Activated naive CD4-positive, alpha-beta T cell treated with anti-CD3 and anti-CD28 coated beads, Interleukin-2, amount 10 ng/mL, durations not matched to agents 7 days and 5 days (primary cell): ENCODE measurements around the gene RBBP5.
A peak's percentile ranks its signal among the peaks of the same experiment; 100 is the strongest.
"Not testable (repeated sequence)": the region's sequence is repeated elsewhere in the genome, so short reads cannot be mapped to it uniquely, and the experiment has no call there.

ENCODE experiments used
- CTCF ChIA-PET: fragments of 350-600 bp; sonication (Branson Sonifier 250); formaldehyde crosslinking; loops from one replicate; lab custom pipeline; 2021; ENCODE audit warnings: antibody characterized with exemption; lab: Charles Lee
- DNase-seq: peaks from one replicate; pipeline ENCODE4 v3.0.0-alpha.2; 2020
- H3K27ac Mint-ChIP-seq: one replicate; pipeline ENCODE4 v1.8.0; 2021; ENCODE audit warnings: mild to moderate bottlenecking, moderate library complexity, mixed read lengths
- H3K27me3 Mint-ChIP-seq: one replicate; pipeline ENCODE4 v1.8.0; 2021; ENCODE audit warnings: mild to moderate bottlenecking, mixed read lengths
- H3K36me3 Mint-ChIP-seq: one replicate; pipeline ENCODE4 v1.8.0; 2021; ENCODE audit warnings: mixed read lengths
- H3K4me1 Mint-ChIP-seq: one replicate; pipeline ENCODE4 v1.8.0; 2021; ENCODE audit warnings: mixed read lengths
- H3K4me3 Mint-ChIP-seq: one replicate; pipeline ENCODE4 v1.8.0; 2021; ENCODE audit warnings: mild to moderate bottlenecking, moderate library complexity, mixed read lengths
- H3K9me3 Mint-ChIP-seq: one replicate; pipeline ENCODE4 v1.8.0; 2021; ENCODE audit warnings: mixed read lengths

RBBP5 gene, protein sequence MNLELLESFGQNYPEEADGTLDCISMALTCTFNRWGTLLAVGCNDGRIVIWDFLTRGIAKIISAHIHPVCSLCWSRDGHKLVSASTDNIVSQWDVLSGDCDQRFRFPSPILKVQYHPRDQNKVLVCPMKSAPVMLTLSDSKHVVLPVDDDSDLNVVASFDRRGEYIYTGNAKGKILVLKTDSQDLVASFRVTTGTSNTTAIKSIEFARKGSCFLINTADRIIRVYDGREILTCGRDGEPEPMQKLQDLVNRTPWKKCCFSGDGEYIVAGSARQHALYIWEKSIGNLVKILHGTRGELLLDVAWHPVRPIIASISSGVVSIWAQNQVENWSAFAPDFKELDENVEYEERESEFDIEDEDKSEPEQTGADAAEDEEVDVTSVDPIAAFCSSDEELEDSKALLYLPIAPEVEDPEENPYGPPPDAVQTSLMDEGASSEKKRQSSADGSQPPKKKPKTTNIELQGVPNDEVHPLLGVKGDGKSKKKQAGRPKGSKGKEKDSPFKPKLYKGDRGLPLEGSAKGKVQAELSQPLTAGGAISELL

DNA sequence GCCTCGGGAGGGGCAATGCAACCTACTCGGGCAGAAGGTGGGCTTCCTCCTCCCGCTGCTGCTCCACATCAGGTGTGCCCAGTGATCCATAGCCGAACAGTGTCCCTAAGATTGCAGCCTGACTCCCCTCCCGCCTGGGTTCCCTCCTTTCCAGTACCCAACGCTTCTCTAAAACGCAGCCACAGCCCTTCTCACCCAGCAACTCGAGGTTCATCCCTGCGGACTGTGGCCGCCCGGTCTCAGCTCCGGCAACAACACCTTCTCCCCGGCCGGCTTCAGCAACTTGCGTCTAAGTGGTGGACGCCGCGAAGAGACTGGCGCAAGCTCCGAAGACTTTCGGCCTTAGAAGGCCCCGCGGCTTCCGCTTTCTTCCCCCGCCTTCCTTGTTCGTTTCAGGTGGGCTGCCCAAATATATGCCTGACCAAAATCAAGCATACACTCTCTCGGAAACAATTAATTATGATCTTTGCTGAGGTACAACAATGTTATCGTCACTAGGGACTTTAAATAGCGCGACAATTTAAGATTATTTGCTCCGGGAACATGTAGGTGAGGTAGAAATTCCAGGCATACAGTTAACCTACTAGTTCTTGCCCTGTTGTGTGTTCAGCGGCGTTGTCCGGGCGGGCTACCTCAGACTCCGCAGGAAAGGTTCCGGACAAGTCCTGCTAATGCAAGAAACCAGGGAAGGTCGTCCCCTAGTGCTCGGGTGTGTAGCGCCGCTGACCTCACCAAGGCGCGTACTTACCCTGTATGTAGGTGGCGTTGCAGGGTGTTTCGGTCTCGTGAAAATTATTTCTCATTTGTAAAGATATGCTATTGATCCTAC lies at the start of gene RBBP5:
Gene RBBP5, minus strand, starts transcription at position 319 of the 829 bp plus-strand sequence. Its CDS starts 105 bp downstream, at position 214.
- Mint-ChIP-seq H3K27me3 (no peaks in the 10 kb centered on the region), H3K4me3 (peak within 1 kb of the TSS; percentile 90), H3K36me3 (peaks cover 10% of the 10 kb centered on the region), H3K4me1 (peaks cover 39% of the 10 kb centered on the region), H3K27ac (peak within 1 kb of the TSS; percentile 97), H3K9me3 (no peaks in the 10 kb centered on the region)
- DNase-seq: peak; percentile 95
- CTCF ChIA-PET: interaction anchor here (0.8 to 2.0 kb wide), 9 partner anchors 10 to 319 kb away, joined by 3 to 9 read pairs (median 5); partner anchors contain the start of gene TMCC2

DNA sequence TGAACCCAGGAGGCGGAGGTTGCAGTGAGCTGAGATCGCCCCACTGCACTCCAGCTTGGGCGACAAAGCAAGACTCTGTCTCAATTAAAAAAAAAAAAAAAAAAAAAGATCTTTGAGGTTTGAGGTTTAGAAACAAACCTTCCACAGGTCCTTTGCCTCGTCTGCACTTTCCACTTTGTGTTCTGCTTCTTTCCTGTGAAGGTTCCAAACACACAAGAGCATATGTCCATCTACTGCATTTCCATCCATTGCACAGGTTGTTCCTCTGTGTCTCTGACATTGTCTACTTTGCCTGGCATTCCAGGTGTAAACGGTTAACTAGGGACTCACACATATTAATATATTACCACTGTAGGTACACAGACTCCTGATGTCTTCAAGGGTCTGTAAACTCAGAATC lies 49.6 kb upstream of the RBBP5 start:
- Mint-ChIP-seq H3K4me3 (no peak overlapping the region), H3K9me3 (no peaks in the 10 kb centered on the region), H3K36me3 (peaks cover 31% of the 10 kb centered on the region), H3K4me1 (peaks cover 29% of the 10 kb centered on the region), H3K27me3 (no peaks in the 10 kb centered on the region), H3K27ac (no peak overlapping the region)
- peak; percentile 22 for DNase-seq
- CTCF ChIA-PET: interaction anchor here (0.6 kb wide), 1 partner anchor 89 kb away, joined by 3 read pairs; no protein-coding TSS in a partner anchor

DNA sequence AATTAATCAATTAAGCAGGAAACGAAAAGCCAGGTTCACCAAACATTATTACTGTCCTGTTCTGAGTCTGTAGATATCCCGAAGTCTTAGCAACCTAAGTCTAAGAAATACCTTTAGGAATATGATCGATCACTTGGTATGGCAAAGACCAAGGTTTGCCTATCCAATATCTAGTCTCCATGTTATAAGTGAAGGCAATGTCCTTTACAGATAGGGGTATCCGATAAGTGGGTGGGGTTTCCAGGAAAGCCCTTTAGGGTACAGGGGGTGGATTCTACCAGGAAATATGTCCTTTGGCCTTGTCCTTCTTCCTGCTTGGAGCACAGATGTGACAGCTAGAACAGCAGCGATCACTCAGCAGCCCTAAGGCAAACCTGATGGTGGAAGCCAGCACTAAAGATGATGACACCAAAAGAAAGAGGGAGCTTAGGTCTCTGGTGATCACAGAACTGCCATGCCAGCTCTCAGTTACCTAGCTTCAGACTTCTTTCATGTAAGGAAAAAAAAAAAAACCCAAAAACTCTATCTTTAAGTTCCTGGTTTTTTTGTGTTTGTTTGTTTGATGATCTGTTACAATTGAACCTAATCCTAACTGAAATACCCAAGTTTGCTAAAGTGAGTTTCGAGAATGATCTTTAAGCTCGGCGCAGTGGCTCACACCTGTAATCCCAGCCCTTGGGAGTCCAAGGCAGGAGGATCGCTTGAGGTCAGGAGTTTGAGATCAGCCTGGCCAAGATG lies 48.9 kb upstream of the RBBP5 start:
- Mint-ChIP-seq H3K9me3 (no peaks in the 10 kb centered on the region), H3K27ac (no peak overlapping the region), H3K36me3 (peaks cover 32% of the 10 kb centered on the region), H3K4me1 (peaks cover 29% of the 10 kb centered on the region), H3K27me3 (no peaks in the 10 kb centered on the region), H3K4me3 (no peak overlapping the region)
- DNase-seq: no peak
- CTCF ChIA-PET: interaction anchor here (0.6 kb wide), 1 partner anchor 90 kb away, joined by 3 read pairs; no protein-coding TSS in a partner anchor

DNA sequence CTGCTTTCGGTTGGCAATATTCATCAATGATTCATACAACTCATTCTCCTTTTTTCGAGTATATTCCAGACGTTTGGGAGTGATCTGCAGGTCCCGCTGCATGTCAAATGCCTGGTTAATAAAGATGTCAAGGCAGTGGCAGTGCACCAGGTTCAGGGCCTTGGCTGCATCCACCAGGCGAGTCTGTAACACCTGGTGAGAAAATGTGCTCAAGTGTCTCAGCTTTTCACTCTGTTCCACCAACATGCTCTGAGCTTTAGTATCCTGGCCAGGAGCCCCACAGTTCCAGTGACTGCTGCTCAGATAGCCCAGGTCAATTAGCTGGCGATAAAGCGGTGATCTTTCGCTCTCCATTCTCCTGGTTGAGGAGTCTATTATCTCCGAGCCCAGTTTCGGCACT lies 47.5 kb upstream of the RBBP5 start:
- Mint-ChIP-seq H3K9me3 (no peaks in the 10 kb centered on the region), H3K36me3 (peaks cover 38% of the 10 kb centered on the region), H3K4me3 (no peak overlapping the region), H3K27me3 (no peaks in the 10 kb centered on the region), H3K27ac (no peak overlapping the region), H3K4me1 (peaks cover 29% of the 10 kb centered on the region)
- CTCF ChIA-PET: no interaction called here
- no peak for DNase-seq

DNA sequence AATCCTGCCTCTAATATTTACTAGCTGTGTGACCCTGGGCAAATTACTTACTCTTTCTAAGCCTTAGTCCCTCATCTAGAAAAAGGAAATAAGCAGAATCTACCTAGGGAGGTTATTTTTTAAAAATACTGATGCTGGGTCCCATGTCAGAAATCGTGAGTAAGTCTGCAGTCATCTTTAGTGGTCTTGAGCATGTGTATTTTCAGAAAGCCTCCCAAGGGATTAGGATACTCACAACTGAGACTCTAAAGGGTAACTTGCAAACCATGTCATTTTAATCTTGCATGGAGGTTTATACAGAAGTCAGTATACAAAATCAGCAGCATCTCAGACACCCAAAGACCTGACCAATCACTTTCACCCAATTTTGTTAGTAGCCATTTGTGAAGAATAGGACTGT lies 46.5 kb upstream of the RBBP5 start:
- Mint-ChIP-seq H3K27me3 (no peaks in the 10 kb centered on the region), H3K9me3 (no peaks in the 10 kb centered on the region), H3K4me3 (no peak overlapping the region), H3K4me1 (peaks cover 33% of the 10 kb centered on the region), H3K36me3 (peaks cover 46% of the 10 kb centered on the region), H3K27ac (no peak overlapping the region)
- DNase-seq: no peak
- CTCF ChIA-PET: no interaction called here

DNA sequence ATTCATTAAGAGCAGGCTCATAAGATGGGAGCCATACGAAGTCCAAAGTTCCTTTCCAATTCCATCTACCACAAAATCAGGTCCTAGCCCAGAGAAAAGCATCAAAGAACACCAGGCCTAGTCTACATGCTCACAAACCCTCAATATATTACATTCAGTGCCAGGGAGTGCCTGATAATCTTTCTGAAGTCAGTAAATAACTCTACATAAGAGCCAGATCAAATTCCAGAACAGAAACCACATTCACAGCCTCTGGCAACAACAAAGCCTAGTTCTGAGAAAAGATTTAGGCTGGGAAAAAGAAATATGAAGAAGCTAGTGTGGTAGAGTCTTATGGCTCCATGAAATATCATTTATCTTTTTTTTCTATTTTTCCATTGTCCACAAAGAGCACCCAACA lies 40.5 kb upstream of the RBBP5 start:
- DNase-seq: no peak
- H3K4me3 Mint-ChIP-seq: no peak overlapping the region
- H3K27me3 Mint-ChIP-seq: no peaks in the 10 kb centered on the region
- peaks cover 14% of the 10 kb centered on the region for H3K4me1 Mint-ChIP-seq
- CTCF ChIA-PET: no interaction called here
- no peaks in the 10 kb centered on the region for H3K9me3 Mint-ChIP-seq
- peaks cover 61% of the 10 kb centered on the region for H3K36me3 Mint-ChIP-seq
- H3K27ac Mint-ChIP-seq: no peak overlapping the region

DNA sequence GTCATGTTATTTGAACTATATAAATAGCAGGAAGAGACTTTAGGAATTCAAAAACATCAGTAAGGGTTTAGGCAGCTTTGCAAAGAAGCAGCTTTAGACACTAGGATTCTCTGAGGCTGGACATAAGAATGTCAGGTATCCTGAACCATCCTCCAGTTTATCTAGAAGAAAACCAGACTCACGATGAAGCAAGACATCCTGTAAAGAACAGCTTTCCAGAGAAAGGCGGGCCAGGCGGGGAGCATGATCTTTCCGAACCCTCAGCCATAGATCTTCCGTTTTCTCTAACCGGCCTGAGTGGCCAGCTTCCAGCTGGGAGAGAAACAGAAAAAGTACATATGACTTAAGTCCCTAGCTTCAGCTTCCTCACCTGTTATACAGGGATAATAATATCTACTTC lies 39.3 kb upstream of the RBBP5 start:
- peaks cover 12% of the 10 kb centered on the region for H3K9me3 Mint-ChIP-seq
- H3K27ac Mint-ChIP-seq: no peak overlapping the region
- H3K36me3 Mint-ChIP-seq: peaks cover 68% of the 10 kb centered on the region
- H3K4me1 Mint-ChIP-seq: peaks cover 14% of the 10 kb centered on the region
- no peak for DNase-seq
- H3K4me3 Mint-ChIP-seq: no peak overlapping the region
- CTCF ChIA-PET: interaction anchor here (0.9 kb wide), 1 partner anchor 10 kb away, joined by 3 read pairs; no protein-coding TSS in a partner anchor
- no peaks in the 10 kb centered on the region for H3K27me3 Mint-ChIP-seq

DNA sequence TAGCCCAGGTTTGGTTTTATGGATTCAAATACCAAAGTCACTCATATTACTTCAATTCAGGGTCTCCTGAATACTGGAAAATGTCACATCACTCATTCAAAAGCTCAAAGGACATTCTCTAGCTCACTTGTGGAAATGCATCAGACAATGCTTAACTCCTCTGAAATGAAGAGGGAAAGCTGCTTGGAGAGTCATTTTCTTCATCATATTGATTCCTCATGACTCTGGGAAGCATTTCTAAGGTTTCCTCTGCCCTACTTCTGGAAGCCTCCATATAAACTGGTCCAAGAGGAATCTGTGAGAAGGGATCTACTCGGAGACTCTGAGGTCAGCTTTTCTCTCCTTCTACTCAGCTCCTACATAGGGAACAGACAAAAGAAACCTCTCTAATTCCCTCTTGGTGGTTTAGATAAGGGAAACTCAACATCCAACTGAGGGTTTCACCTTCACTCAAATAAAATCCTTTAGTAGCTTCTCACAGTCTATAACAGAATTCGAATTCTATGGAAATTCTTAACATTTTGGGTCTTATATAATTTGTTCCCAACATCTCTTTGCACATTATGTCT lies 36.4 kb upstream of the RBBP5 start:
- Mint-ChIP-seq H3K4me3 (no peak overlapping the region), H3K27me3 (no peaks in the 10 kb centered on the region), H3K27ac (no peak overlapping the region), H3K36me3 (peaks cover 75% of the 10 kb centered on the region), H3K4me1 (peaks cover 10% of the 10 kb centered on the region), H3K9me3 (peaks cover 20% of the 10 kb centered on the region)
- CTCF ChIA-PET: interaction anchor here (1.3 to 2.4 kb wide), 3 partner anchors 14 to 95 kb away, joined by 3 to 6 read pairs (median 3); no protein-coding TSS in a partner anchor
- no peak for DNase-seq

DNA sequence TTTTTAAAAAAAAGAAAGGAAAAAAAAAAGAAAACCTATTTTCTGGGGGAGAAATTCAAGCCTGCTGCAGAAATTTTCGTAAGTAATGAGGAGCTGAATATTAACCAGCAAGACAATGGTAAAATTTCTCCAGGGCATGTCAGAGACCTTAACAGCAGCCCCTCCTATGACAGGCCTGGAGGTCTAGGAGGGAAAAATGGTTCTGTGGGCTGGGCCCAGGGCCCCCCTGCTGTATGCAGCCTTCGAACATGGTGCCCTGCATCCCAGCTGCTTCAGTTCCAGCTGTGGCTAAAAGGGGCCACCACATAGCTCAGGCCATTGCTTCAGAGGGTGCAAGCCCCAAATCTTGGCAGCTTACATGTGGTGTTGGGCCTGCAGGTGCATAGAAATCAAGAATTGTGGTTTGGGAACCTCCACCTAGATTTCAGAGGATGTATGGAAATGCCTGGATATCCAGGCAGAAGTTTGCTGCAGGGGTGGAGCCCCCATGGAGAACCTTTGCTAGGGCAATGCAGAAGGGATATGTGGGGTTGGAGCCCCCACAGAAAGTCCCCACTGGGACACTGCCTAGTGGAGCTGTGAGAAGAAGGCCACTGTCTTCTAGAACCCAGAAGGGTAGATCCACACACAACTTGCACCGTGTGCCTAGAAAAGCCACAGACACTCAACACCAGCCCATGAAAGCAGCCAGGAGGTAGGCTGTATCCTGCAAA lies 34.0 kb upstream of the RBBP5 start:
- H3K4me3 Mint-ChIP-seq, H3K4me1 Mint-ChIP-seq, CTCF ChIA-PET, H3K27ac Mint-ChIP-seq, DNase-seq, H3K27me3 Mint-ChIP-seq: not testable (repeated sequence)
- H3K36me3 Mint-ChIP-seq: peaks cover 62% of the 10 kb centered on the region
- peaks cover 20% of the 10 kb centered on the region for H3K9me3 Mint-ChIP-seq

DNA sequence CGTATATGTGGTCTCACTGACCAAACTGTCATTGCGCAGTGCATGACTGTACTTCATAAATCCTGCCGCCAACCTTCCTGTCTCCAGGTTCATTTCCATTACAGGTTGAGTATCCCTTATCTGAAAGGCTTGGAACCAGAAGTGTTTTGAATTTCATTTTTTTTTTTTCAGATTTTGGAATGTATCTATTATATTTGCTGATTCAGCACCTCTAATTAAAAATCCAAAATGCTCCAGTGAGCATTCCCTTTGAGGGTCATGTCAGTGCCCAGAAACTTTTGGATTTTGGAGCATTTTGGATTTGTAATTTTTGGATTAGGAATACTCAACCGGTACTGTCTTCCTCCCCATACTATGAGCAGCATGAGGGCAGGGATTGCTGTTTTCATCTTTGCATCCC lies 30.7 kb upstream of the RBBP5 start:
- Mint-ChIP-seq H3K27me3 (no peaks in the 10 kb centered on the region), H3K4me1 (no peaks in the 10 kb centered on the region), H3K27ac (no peak overlapping the region), H3K9me3 (peaks cover 20% of the 10 kb centered on the region), H3K4me3 (no peak overlapping the region), H3K36me3 (peaks cover 50% of the 10 kb centered on the region)
- CTCF ChIA-PET: interaction anchor here (0.9 kb wide), 1 partner anchor 77 kb away, joined by 3 read pairs; no protein-coding TSS in a partner anchor
- no peak for DNase-seq

DNA sequence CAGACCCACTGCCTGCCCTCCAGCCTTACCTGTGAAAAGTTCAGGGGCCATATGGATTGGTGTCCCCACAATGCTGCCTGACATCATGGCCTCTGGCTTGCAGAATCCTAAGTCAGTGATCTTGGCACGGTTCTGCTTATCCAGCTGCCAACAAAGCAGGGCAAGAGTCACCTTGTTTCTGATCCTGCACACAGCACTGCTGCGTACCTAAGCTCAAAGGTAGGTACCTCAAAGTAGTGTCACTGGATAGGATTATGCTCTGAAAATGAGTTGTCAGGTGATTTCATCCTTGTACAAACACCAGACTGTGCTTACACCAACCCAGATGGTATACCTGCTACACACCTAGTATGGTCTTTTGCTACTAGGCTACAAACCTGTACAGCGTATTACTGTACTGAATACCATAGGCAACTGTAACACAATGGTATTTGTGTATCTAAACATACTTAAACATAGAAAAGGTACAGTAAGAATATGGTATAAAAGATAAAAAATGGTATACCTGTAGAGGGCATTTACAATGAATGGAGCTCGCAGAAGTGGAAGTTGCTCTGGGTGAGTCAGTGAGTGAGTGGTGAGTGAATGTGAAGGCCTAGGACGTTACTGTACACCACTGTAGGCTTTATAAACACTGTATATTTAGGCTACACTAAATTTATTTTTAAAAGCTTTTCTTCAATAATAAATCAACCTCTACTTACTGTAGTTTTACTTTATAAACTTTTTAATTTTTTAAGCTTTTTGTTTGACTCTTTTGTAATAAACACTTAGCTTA lies 29.1 kb upstream of the RBBP5 start:
- no peak for DNase-seq
- Mint-ChIP-seq H3K9me3 (peaks cover 5% of the 10 kb centered on the region), H3K4me1 (no peaks in the 10 kb centered on the region), H3K27me3 (no peaks in the 10 kb centered on the region), H3K4me3 (no peak overlapping the region), H3K27ac (no peak overlapping the region), H3K36me3 (peaks cover 40% of the 10 kb centered on the region)
- CTCF ChIA-PET: interaction anchor here (0.8 to 2.4 kb wide), 4 partner anchors 9 to 209 kb away, joined by 3 to 10 read pairs (median 4); no protein-coding TSS in a partner anchor

DNA sequence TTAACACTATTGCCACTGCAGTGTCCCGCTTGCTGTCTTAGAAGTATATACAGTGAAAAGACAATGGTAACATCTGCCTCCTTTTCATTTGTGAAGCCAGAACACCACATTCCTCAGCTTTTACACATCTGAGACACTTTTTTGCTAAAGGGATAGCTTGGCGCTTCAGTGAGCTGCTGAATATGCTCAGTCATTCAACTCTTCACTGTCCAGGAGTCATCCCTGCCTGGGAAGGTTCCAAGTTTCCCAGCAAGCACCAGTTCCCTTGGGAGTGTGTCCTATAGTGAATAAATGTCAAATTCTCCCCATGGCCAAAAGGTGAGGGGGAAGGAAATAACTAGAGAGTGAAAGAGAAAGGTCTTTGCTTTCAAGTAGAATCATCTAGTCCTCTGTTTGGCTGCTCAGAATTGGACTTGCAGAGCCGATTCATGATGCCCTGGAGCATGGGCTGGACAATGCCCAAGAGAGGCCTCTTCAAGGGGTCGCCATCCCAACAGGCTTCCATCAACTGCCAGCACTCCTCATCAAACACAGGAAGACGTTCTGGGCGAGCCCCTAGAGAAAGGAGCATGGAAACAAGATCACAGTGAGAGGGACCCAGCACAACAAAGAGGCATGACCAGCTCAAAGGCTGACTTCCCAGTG lies 25.5 kb upstream of the RBBP5 start:
- DNase-seq: no peak
- H3K4me3 Mint-ChIP-seq: no peak overlapping the region

More for the DNA sequence above, 25.5 kb upstream of the RBBP5 start:
- H3K36me3 Mint-ChIP-seq: peaks cover 20% of the 10 kb centered on the region
- no peaks in the 10 kb centered on the region for H3K27me3 Mint-ChIP-seq
- H3K4me1 Mint-ChIP-seq: no peaks in the 10 kb centered on the region
- CTCF ChIA-PET: no interaction called here
- no peaks in the 10 kb centered on the region for H3K9me3 Mint-ChIP-seq
- H3K27ac Mint-ChIP-seq: no peak overlapping the region
